HEK293 (cell line): ENCODE results near the gene MON1B.

Experiments
- HOXD13 ChIP-seq: sonication (generic); formaldehyde crosslinking; IDR thresholded peaks from 2 replicates; pipeline ENCODE4 v1.8.0; 2022; ENCODE audit warnings: missing genetic modification reagents, borderline replicate concordance
- INSM2 ChIP-seq: fragments of 450-650 bp; formaldehyde crosslinking; IDR thresholded peaks from 2 replicates; pipeline ENCODE4 v1.5.1; 2016; ENCODE audit warnings: missing biosample characterization, missing genetic modification characterization
- REPIN1 ChIP-seq: fragments of 450-650 bp; formaldehyde crosslinking; IDR thresholded peaks from 2 replicates; pipeline ENCODE4 v1.5.1; 2017; ENCODE audit warnings: missing biosample characterization, missing genetic modification characterization, low read depth
- ZBTB17 ChIP-seq: fragments of 450-650 bp; formaldehyde crosslinking; IDR thresholded peaks from 2 replicates; pipeline ENCODE4 v1.5.1; 2016; ENCODE audit warnings: missing biosample characterization, missing genetic modification characterization
- ZEB2 ChIP-seq: fragments of 450-650 bp; formaldehyde crosslinking; IDR thresholded peaks from 2 replicates; pipeline ENCODE4 v1.5.1; 2016; ENCODE audit warnings: missing biosample characterization, missing genetic modification characterization
- ZFP37 ChIP-seq: fragments of 450-650 bp; formaldehyde crosslinking; IDR thresholded peaks from 2 replicates; pipeline ENCODE4 v1.5.1; 2016; ENCODE audit warnings: missing biosample characterization, missing genetic modification characterization
- ZNF10 ChIP-seq: fragments of 450-650 bp; formaldehyde crosslinking; IDR thresholded peaks from 2 replicates; pipeline ENCODE4 v1.5.1; 2017; ENCODE audit warnings: missing biosample characterization, missing genetic modification characterization
- ZNF112 ChIP-seq: fragments of 450-650 bp; formaldehyde crosslinking; IDR thresholded peaks from 2 replicates; pipeline ENCODE4 v1.5.0; 2017; ENCODE audit warnings: missing biosample characterization, missing genetic modification characterization
- ZNF148 ChIP-seq: fragments of 450-650 bp; formaldehyde crosslinking; IDR thresholded peaks from 2 replicates; pipeline ENCODE4 v1.5.0; 2017; ENCODE audit warnings: missing biosample characterization, missing genetic modification characterization, borderline replicate concordance
- ZNF16 ChIP-seq: fragments of 450-650 bp; formaldehyde crosslinking; IDR thresholded peaks from 2 replicates; pipeline ENCODE4 v1.5.1; 2016; ENCODE audit warnings: low read depth, missing biosample characterization, missing genetic modification characterization
- ZNF18 ChIP-seq: fragments of 450-650 bp; formaldehyde crosslinking; IDR thresholded peaks from 2 replicates; pipeline ENCODE4 v1.5.1; 2016; ENCODE audit warnings: missing biosample characterization, missing genetic modification characterization
- ZNF24 ChIP-seq: fragments of 450-650 bp; formaldehyde crosslinking; IDR thresholded peaks from 2 replicates; pipeline ENCODE4 v1.5.1; 2016; ENCODE audit warnings: missing biosample characterization, missing genetic modification characterization
- ZNF292 ChIP-seq: fragments of 450-650 bp; formaldehyde crosslinking; IDR thresholded peaks from 2 replicates; pipeline ENCODE4 v1.5.1; 2016; ENCODE audit warnings: low read depth, missing biosample characterization, missing genetic modification characterization, borderline replicate concordance
- ZNF366 ChIP-seq: fragments of 450-650 bp; formaldehyde crosslinking; conservative IDR thresholded peaks from 2 replicates; pipeline ENCODE4 v1.5.1; 2016; ENCODE audit warnings: missing biosample characterization, missing genetic modification characterization
- ZNF391 ChIP-seq: fragments of 450-650 bp; formaldehyde crosslinking; IDR thresholded peaks from 2 replicates; pipeline ENCODE4 v1.5.1; 2016; ENCODE audit warnings: low read depth, missing biosample characterization, missing genetic modification characterization, borderline replicate concordance
- ZNF416 ChIP-seq: fragments of 450-650 bp; formaldehyde crosslinking; IDR thresholded peaks from 2 replicates; pipeline ENCODE4 v1.5.1; 2016; ENCODE audit warnings: missing biosample characterization, missing genetic modification characterization
- ZNF48 ChIP-seq: fragments of 450-650 bp; formaldehyde crosslinking; IDR thresholded peaks from 2 replicates; pipeline ENCODE4 v1.5.1; 2016; ENCODE audit warnings: missing biosample characterization, missing genetic modification characterization
- ZNF571 ChIP-seq: fragments of 450-650 bp; formaldehyde crosslinking; IDR thresholded peaks from 2 replicates; pipeline ENCODE4 v1.5.0; 2017; ENCODE audit warnings: missing biosample characterization, missing genetic modification characterization
- ZNF610 ChIP-seq: fragments of 450-650 bp; formaldehyde crosslinking; IDR thresholded peaks from 2 replicates; pipeline ENCODE4 v1.5.1; 2016; ENCODE audit warnings: missing biosample characterization, missing genetic modification characterization, borderline replicate concordance
- ZNF626 ChIP-seq: fragments of 450-650 bp; sonication (Bioruptor Pico); formaldehyde crosslinking; IDR thresholded peaks from 2 replicates; pipeline ENCODE4 v1.5.1; 2018; ENCODE audit warnings: missing biosample characterization, missing genetic modification characterization, inconsistent platforms
- ZNF629 ChIP-seq: fragments of 450-650 bp; formaldehyde crosslinking; IDR thresholded peaks from 2 replicates; pipeline ENCODE4 v1.5.1; 2017; ENCODE audit warnings: missing biosample characterization, missing genetic modification characterization
- ZNF639 ChIP-seq: fragments of 450-650 bp; formaldehyde crosslinking; IDR thresholded peaks from 2 replicates; pipeline ENCODE4 v1.5.1; 2016; ENCODE audit warnings: missing biosample characterization, missing genetic modification characterization
- ZNF658 ChIP-seq: fragments of 450-650 bp; formaldehyde crosslinking; IDR thresholded peaks from 2 replicates; pipeline ENCODE4; 2016; ENCODE audit warnings: missing biosample characterization, missing genetic modification characterization
- ZNF660 ChIP-seq: fragments of 450-650 bp; IDR thresholded peaks from 2 replicates; pipeline ENCODE4 v1.5.1; 2018; ENCODE audit warnings: missing biosample characterization, mild to moderate bottlenecking, missing genetic modification characterization
- ZNF670 ChIP-seq: fragments of 450-650 bp; formaldehyde crosslinking; IDR thresholded peaks from 2 replicates; pipeline ENCODE4 v1.5.1; 2016; ENCODE audit warnings: missing biosample characterization, missing genetic modification characterization, low read depth
- ZNF707 ChIP-seq: fragments of 450-650 bp; formaldehyde crosslinking; IDR thresholded peaks from 2 replicates; pipeline ENCODE4 v1.5.1; 2016; ENCODE audit warnings: missing biosample characterization, missing genetic modification characterization
- ZSCAN23 ChIP-seq: fragments of 450-650 bp; formaldehyde crosslinking; IDR thresholded peaks from 2 replicates; pipeline ENCODE4 v1.5.1; 2016; ENCODE audit warnings: missing biosample characterization, missing genetic modification characterization
- TF ChIP-seq, protein P1 (sequence below): fragments of 450-650 bp; formaldehyde crosslinking; IDR thresholded peaks from 2 replicates; pipeline ENCODE4 v1.5.1; 2016; ENCODE audit warnings: missing biosample characterization, missing genetic modification characterization
- TF ChIP-seq, protein P2 (sequence below): fragments of 450-650 bp; formaldehyde crosslinking; optimal IDR thresholded peaks from 2 replicates; pipeline ENCODE3; 2016; ENCODE audit warnings: missing biosample characterization, mild to moderate bottlenecking, missing genetic modification characterization

The MON1B gene

GRCh38 chr16:77211880-77212740 lies 21.1 kb downstream of the MON1B start (continued):
- TF ChIP-seq ZNF610 (tag by site-specific recombination) (peak; percentile 84; the same call in 1 of the 2 replicates), ZBTB17 (tag by site-specific recombination) (peak; percentile 51), REPIN1 (no peak), ZNF148 (tag by site-specific recombination) (no peak), HOXD13 (CRISPR knock-in tag) (no peak), ZNF16 (tag by site-specific recombination) (no peak), INSM2 (tag by site-specific recombination) (no peak), ZFP37 (tag by site-specific recombination) (no peak), ZNF416 (tag by site-specific recombination) (no peak), ZNF24 (tag by site-specific recombination) (no peak; the same call in 1 of the 2 replicates), ZNF639 (tag by site-specific recombination) (no peak), ZNF18 (tag by site-specific recombination) (no peak), ZNF292 (tag by site-specific recombination) (no peak), ZNF10 (tag by site-specific recombination) (no peak), ZNF366 (tag by site-specific recombination) (no peak; the same call in 1 of the 2 replicates), ZNF48 (tag by site-specific recombination) (no peak), ZEB2 (peak; percentile 80), ZNF629 (tag by site-specific recombination) (0 out of 2 replicates have a peak, but pooled peaks have one; percentile 11), ZSCAN23 (tag by site-specific recombination) (no peak), ZNF660 (tag by site-specific recombination) (peak; percentile 61), ZNF112 (tag by site-specific recombination) (no peak), ZNF658 (tag by site-specific recombination) (no peak), ZNF670 (no peak), ZNF391 (tag by site-specific recombination) (peak; percentile 51; the same call in 1 of the 2 replicates), ZNF571 (tag by site-specific recombination) (no peak), ZNF626 (no peak), ZNF707 (tag by site-specific recombination) (no peak)
- TF ChIP-seq, protein P1, sequence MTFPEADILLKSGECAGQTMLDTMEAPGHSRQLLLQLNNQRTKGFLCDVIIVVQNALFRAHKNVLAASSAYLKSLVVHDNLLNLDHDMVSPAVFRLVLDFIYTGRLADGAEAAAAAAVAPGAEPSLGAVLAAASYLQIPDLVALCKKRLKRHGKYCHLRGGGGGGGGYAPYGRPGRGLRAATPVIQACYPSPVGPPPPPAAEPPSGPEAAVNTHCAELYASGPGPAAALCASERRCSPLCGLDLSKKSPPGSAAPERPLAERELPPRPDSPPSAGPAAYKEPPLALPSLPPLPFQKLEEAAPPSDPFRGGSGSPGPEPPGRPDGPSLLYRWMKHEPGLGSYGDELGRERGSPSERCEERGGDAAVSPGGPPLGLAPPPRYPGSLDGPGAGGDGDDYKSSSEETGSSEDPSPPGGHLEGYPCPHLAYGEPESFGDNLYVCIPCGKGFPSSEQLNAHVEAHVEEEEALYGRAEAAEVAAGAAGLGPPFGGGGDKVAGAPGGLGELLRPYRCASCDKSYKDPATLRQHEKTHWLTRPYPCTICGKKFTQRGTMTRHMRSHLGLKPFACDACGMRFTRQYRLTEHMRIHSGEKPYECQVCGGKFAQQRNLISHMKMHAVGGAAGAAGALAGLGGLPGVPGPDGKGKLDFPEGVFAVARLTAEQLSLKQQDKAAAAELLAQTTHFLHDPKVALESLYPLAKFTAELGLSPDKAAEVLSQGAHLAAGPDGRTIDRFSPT (tag by site-specific recombination), result peak; percentile 82; the same call in 1 of the 2 replicates
- TF ChIP-seq, protein P2, sequence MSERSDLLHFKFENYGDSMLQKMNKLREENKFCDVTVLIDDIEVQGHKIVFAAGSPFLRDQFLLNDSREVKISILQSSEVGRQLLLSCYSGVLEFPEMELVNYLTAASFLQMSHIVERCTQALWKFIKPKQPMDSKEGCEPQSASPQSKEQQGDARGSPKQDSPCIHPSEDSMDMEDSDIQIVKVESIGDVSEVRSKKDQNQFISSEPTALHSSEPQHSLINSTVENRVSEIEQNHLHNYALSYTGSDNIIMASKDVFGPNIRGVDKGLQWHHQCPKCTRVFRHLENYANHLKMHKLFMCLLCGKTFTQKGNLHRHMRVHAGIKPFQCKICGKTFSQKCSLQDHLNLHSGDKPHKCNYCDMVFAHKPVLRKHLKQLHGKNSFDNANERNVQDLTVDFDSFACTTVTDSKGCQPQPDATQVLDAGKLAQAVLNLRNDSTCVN (tag by site-specific recombination), result peak; percentile 77
